ENCODE measurements around the gene CRABP2.
A peak's percentile ranks its signal among the peaks of the same experiment; 100 is the strongest.

Gene CRABP2

GRCh38 chr1:156692925-156693847, 12.2 kb downstream of the CRABP2 start:
- no peak for DNase-seq (ENCODE audit: insufficient read length, low spot score)
- FAIRE-seq: no peak

DNA sequence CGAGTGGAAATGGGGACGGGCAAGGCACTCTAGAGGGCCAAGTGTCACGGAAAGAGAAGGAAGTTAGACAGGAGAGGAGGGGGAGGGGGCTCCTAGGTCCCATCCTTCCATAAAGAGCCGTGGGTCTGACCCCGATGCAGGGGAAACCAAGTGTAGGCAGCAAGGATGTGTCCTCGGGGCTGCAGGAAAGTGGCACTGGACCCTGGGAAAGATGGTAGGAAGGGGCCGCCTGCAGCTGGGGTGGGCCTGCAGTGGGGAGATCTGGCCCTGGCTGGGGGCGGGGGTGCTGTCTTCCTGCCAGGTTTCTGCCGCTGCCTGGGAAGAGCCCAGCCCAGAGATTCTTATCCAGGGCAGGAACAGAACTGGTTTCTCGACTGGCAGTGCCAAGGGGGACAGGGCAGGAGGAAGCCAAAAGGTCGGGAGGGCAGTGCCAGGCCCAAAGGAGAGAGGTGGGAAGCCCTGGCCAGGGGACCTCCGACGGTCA, 12.9 kb downstream of the CRABP2 start:
- FAIRE-seq: no peak
- no peak for DNase-seq (ENCODE audit: insufficient read length, low spot score)

DNA sequence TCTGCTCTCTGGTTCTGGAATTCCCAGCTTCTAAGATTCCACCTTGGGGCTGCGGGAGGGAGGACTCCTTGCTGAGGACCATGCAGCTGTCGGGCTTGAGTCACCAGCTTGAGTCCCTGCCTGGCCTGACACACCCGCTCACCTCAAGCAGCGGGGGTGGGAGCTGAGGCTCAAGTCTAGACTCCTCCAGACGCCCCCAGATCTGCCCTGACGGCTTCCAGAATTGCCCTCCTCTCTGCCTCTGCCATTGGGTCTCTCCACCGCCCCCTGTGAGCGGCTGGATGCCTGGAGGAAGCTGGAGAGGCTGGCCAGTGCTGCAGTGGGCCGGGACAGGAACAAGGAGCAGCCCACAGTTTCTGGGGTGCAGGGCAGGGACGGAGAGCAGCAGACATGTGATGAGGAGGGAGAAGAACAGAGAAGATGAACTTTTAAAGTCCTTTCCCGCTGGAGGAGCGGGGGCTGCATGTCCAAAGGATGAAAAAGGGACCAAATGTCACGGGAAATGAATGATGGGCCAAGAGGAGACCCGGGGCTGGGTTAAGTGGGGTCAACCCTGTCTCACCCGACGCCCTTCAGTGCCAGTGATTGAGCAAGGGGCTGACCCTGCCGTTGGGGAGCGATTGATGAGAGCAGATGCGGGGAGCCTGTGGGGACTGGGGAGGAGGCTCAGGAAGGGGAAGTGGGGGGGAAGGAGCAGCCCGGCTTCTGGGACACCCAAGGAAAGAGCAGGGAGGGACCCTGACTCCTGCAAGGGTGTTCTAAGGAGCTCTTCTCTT, 13.5 kb downstream of the CRABP2 start:
- DNase-seq (ENCODE audit: insufficient read length, low spot score): no peak
- FAIRE-seq: no peak

DNA sequence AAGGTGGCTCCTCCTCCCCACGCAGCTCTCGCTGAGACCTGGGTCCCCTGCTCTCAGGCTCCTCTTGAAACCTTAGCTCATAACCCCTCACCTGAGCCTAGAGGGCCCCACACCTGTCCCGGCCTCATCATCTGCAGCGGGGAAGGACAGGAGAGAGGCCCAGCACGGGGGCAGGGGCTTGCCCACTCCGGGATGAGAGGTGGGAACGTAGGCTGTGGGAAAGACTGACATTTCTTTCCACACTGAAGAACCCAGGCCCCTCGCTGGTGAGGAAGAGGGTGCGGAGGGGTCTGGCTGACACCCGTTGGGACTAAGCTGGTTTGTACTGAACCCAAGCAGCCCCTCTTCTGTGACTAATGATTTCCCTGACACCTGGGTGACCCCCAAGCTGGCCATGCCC, 14.2 kb downstream of the CRABP2 start:
- DNase-seq (ENCODE audit: insufficient read length, low spot score) (no peak), FAIRE-seq (no peak)

DNA sequence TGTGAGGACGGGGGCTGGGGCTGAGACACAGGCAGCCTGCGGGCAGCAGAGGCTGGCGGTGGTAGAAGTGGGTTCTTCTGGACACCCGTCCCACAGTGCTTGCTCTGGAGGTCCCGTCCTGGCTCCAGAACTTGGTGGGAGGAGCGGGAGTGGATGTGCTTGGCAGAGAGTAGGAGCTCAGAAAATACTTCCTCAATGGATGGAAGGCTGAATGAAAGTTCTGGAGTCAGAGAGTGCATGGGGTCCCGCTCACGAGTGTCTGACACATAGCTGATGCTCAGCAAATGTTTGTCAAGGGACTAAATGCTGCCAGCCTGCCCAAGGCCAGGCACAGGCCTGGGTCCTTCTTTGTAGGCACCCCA, 14.7 kb downstream of the CRABP2 start:
- DNase-seq (ENCODE audit: insufficient read length, low spot score) (no peak), FAIRE-seq (no peak)

GRCh38 chr1:156689953-156690674, 15.3 kb downstream of the CRABP2 start:
- FAIRE-seq (no peak), DNase-seq (ENCODE audit: insufficient read length, low spot score) (no peak)

- DNase-seq (ENCODE audit: insufficient read length, low spot score): peak; percentile 78
- no peak for FAIRE-seq
These were observed 16.1 kb downstream of the CRABP2 start for GRCh38 chr1:156689035-156689952.

DNA sequence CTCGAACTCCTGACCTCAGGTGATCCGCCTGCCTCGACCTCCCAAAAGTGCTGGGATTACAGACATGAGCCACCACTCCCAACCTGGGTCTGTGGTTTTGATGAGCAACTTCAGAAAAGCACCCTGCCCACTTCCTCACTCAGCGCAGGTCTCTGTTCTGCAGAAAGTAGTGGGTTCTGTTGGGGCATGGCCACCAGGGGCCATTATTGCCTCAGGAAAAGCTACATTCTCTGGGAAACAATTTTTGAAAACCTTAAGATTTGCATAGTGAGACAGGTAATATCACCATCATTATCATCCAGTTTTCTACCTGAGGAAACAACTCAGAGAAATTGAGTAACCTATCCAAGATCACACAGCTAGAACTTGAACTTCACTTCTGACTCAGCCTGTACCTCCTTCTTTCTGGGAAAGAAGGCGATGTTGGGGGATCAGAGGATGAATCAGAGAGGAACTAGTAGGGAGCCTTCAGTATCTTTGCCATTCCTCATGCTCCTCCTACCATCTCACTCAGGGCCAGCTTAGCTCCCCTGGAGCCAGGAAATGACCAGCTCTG, 21.1 kb downstream of the CRABP2 start:
- FAIRE-seq (no peak), DNase-seq (ENCODE audit: insufficient read length, low spot score) (no peak)

GRCh38 chr1:156682166-156682890, 23.1 kb downstream of the CRABP2 start:
- FAIRE-seq (no peak), DNase-seq (ENCODE audit: insufficient read length, low spot score) (no peak)

- no peak for FAIRE-seq
- no peak for DNase-seq (ENCODE audit: insufficient read length, low spot score)
These were observed 24.0 kb downstream of the CRABP2 start for GRCh38 chr1:156681196-156681960.

- no peak for FAIRE-seq
- DNase-seq (ENCODE audit: insufficient read length, low spot score): no peak
These were observed 25.3 kb downstream of the CRABP2 start for GRCh38 chr1:156680056-156680455.

DNA sequence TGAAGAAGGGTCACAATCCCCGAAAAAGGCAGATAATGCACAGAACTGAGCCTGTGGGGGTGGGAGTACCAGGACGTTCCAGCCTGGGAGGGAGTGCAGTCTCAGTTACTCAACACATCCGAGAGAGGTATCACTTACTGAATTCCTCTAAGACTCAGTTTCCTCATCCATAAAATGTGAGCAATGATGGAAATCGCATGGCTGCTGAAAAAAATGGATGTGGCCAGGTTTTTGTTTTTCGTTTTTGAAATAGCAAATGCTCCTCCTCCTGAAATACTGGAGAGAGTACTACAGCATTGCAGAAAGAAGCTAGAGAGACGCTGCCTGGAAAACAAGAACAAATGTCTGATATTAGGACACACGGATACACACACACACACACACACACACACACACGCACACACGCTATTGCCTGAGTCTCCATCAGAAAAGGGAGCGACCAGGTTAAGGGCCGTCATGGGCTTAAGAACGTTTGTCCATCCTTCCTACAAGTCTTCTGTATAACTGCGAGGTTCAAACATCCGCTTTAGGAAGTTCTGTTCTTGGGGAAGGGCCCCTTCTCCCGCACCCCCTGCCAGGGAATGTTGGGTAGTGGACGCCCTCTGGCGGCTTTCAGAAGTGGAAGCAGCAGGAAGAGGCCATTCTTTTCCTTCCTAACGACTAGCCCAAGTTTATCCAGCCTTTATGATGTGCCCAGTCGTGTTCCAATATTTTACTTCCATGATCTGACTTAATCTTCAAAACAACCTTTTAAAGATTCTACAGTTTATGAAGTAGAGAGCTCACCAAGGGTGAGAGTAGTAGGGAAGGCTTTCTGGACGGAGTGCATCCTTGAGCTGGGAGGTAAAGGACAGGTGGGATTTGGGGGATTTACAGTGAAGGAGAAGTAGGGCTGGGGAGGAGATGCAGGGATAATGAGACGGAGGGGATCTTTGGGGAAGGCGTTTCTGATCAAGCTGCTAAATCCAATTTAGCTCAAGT, 27.5 kb downstream of the CRABP2 start:
- peak; percentile 63 for DNase-seq (ENCODE audit: insufficient read length, low spot score)
- FAIRE-seq: peak; percentile 57

DNA sequence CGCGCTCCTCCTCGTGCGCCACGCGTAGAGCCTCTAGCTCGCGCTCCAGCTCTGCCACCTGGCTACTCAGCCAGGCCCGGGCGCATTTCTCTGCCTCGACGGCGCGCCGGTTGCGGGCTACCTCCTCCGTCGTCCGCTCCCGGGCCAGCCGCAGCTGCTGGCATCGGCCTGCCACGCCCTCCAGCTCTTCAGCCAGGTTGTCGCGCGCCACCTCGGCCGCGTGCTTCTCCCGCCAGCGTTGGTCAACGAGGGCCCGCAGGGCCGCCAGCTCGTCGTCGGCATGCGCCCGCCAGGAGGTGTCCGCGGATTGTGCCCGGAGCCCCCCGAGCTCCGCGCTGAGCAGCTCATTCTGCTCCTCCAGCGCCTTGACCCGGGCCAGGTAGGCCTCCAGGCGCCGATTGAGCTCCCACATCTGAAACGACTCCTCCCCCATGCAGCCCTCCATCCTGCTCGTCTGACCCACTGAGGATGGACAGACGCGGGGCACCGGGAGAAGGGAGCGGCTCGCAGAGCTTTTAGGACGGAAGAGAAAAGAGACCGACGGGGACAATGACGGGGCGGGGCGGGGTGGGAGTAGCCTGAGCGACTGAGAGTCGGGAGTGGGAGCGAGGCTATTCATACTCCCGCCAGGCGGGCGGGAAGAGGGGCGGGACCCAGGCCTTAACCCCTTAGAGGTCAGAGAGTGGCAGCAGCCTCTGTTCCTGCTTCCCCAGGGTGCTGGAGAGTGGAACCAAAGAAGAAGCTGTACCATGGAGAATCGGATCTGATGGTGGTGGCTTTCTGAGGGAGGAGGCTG, 28.4 kb downstream of the CRABP2 start, which contains the start of gene NES:
Gene NES, minus strand, starts transcription at position 588 of the 796 bp plus-strand sequence. Its CDS starts 143 bp downstream, at position 445.
- DNase-seq (ENCODE audit: insufficient read length, low spot score): no peak
- no peak for FAIRE-seq

- FAIRE-seq: no peak
- no peak for DNase-seq (ENCODE audit: insufficient read length, low spot score)
These were observed 29.1 kb downstream of the CRABP2 start for GRCh38 chr1:156676114-156676819.

All from HTR-8/SVneo (cell line).